Fibroblast of lung (primary cell): ENCODE results near the gene NT5C3B.

Source experiments
- EZH2 ChIP-seq: IDR thresholded peaks from 2 replicates; pipeline ENCODE4 v1.5.1; 2012; ENCODE audit warnings: low read length, control low read depth, mild to moderate bottlenecking; ENCODE audit errors: missing control alignments
- TF ChIP-seq, protein P1 (sequence below), 2 donors: IDR thresholded peaks in 1 of 2; conservative IDR thresholded peaks in 1 of 2; 1 replicate in 1 of 2; 2 replicates in 1 of 2; pipeline ENCODE4 v1.5.1; 2011 to 2012; ENCODE audit warnings: low read length in 2 of 2, control low read depth in 1 of 2, inconsistent platforms in 1 of 2, low read depth in 1 of 2, mild to moderate bottlenecking in 1 of 2

- TF ChIP-seq, protein P1, sequence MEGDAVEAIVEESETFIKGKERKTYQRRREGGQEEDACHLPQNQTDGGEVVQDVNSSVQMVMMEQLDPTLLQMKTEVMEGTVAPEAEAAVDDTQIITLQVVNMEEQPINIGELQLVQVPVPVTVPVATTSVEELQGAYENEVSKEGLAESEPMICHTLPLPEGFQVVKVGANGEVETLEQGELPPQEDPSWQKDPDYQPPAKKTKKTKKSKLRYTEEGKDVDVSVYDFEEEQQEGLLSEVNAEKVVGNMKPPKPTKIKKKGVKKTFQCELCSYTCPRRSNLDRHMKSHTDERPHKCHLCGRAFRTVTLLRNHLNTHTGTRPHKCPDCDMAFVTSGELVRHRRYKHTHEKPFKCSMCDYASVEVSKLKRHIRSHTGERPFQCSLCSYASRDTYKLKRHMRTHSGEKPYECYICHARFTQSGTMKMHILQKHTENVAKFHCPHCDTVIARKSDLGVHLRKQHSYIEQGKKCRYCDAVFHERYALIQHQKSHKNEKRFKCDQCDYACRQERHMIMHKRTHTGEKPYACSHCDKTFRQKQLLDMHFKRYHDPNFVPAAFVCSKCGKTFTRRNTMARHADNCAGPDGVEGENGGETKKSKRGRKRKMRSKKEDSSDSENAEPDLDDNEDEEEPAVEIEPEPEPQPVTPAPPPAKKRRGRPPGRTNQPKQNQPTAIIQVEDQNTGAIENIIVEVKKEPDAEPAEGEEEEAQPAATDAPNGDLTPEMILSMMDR (conservative IDR thresholded peaks at IDR 0.05 in 1 of 2, IDR thresholded peaks at IDR 0.05 in 1 of 2; ENCODE audit: low read depth in 1 of 2, low read length in 2 of 2), result no peak
- no peak for TF ChIP-seq EZH2
Observed at GRCh38 chr17:41870627-41871026, 34.6 kb upstream of the NT5C3B start.
